NOMO-1 treated with dmso at 0.1 percent for 144 hours (cell line): ENCODE measurements around the gene COL6A1.

Source experiments
- DNase-seq: peaks from one replicate; lab custom pipeline; 2025; ENCODE audit not compliant: unreplicated experiment; lab: John Stamatoyannopoulos, UW

Gene COL6A1

GRCh38 chr21:45993210-45994085, 11.9 kb downstream of the COL6A1 start:
- DNase-seq = no peak

GRCh38 chr21:45994086-45994661, 12.6 kb downstream of the COL6A1 start:
- DNase-seq = no peak

DNA sequence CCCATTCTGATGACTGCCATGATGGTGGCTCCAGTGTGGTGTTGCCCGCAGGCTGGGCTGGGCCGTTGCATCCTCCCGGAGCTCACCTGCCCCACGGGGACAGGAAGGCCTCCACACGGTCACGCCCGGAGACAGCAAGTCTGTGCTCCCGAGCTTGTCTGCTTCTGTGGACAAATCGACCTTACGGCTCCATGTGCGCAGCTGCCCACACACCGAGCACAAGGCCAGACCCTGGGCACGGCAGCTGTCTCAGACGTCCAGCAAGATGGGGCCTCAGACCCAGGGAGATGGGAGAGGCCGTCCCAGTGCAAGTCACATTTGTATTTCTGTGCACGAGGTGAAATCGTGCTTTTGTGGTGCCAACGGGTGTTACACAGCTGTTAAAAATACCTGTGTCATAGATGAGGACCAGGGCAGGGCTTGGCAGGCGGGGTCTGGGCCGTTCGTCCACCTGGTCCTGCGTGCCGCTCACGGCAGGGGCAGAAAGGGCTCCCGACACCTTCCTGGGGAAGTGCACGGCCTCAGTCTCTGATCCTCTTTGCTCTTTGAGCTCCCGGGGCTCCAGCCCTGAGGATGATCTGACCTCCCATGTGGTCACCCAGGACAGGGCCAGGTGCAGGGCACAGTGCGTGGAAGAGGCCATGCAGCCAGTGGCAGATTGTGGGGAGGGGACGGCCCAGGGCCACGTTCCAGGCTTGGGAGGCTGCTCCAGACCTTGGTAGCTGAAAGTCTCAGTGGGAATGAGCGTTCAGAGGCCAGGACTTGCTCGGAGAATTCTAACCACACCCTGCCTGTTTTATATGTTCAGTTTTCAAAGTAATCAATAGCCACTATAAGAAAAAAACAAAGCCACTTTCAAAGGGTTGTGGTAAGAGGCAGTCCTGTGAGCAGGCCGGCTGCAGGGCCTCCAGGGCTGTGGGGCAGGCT, 13.5 kb downstream of the COL6A1 start:
- DNase-seq = no peak

DNA sequence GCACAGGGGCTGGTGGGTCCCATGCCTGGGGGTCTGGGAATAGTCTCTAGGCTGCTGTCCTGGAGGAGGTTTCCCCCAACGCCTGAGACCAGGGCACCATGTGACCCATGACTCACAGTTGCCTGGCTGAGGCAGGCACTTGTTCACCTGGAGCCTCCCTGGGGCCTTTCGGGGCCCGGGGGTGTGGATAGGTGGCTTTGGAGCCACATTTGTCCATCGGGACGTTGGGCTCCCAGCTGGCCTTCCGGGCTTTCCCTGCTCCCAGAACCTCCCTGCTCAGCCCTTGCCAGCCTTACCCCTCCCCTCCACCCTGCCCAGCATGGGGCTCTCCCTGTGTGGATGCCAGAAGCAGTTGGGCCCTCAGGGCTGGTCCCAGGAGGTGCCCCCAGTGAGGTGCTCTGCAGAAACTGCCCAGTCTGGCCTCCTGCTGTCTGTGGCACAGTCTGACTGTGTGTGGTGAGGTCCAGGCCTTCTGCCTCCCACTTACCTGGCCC, 14.2 kb downstream of the COL6A1 start:
- DNase-seq = no peak

DNA sequence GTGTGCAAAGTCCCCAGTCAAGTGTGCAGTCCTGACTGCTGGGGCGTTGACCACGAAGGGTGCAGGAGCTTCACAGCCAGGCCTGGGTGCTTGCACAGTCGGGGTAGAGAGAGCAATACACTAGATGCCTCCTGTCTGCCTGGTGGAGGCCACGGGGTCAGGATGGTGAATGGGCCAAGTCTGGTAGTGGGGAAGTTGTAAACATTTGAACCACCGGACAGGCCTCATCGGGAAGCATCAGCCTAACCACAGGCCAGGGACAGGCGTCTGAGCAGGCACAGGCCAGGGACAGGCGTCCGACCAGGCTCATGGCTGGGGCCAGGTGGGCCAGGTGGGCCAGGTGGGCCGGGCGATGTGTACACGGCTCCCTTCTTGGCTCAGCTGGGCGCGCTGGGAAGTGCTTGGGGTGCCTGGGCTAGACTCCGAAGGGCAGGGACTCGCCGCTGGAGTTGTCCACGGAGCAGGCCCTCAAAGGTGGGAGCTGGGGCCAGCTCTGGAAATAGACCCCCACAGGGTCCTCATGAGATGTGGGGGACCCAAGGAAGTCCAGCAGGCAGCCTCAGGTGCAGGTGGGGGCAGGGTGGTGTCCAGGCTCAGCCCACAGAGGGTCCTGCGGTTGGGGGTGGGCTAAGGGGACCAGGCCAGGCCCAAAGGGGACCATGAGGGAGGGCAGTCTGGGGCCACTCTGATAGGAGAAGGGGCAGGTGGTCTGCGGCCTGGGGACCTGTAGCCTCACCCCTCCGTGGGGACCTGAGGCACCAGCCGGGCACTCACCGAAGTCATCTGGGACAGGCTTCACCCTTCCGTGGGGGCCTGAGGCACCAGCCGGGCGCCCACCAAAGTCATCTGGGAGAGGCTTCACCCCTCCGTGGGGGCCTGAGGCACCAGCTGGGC, 15.0 kb downstream of the COL6A1 start:
- DNase-seq = no peak

GRCh38 chr21:45997205-45997494, 15.6 kb downstream of the COL6A1 start:
- DNase-seq = no peak

- DNase-seq = no peak
Measured at GRCh38 chr21:45997495-45998275, 16.1 kb downstream of the COL6A1 start.

DNA sequence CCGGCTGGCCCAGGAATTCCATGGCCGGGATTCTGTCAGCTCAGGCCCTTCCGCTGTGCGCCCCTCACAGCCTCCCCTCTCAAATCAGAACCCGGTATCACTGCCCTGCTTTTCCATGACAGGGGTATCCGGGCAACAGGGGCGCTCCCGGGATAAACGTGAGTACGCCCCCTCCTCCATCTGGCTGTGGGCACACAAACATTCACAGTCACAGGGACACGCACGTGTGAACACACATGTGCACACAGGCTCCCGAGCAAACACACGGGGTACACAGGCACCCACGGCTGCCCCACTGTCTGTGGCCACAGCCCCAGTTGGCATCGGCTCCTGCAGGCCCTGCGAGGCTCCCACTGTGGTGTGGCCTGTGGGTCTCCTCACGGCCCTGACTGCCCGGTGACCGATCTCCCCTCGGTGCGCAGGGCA, 16.7 kb downstream of the COL6A1 start:
- DNase-seq = no peak

DNA sequence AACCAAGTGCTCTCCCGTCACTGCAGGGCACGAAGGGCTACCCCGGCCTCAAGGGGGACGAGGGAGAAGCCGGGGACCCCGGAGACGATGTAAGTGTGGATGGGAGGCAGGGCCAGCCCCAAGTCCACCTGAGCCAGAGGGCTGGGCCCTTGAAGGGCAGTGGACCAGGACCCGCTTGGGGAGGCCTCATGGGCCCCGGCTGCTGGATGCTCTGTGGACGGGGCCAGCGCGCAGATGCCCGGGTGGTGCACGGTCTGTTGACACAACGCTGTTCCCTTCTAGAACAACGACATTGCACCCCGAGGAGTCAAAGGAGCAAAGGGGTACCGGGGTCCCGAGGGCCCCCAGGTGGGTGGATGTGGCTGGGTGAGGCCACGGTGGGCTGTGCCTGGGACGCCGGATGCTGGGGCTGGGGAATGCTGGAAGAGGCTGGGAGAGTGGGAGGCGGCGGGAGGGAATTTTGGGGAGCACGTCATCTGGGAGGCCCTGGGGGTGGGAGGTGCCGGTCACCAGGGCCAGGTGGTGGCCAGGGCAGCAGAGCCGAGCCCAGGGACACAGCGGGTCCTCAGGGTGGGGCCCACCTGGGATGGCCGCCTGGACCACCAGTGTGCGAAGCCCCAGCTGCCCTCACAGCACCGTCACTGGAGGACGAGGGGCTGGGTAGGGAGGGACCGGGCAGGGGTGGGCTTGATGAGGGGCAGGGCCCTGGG, 17.5 kb downstream of the COL6A1 start:
- DNase-seq = no peak

DNA sequence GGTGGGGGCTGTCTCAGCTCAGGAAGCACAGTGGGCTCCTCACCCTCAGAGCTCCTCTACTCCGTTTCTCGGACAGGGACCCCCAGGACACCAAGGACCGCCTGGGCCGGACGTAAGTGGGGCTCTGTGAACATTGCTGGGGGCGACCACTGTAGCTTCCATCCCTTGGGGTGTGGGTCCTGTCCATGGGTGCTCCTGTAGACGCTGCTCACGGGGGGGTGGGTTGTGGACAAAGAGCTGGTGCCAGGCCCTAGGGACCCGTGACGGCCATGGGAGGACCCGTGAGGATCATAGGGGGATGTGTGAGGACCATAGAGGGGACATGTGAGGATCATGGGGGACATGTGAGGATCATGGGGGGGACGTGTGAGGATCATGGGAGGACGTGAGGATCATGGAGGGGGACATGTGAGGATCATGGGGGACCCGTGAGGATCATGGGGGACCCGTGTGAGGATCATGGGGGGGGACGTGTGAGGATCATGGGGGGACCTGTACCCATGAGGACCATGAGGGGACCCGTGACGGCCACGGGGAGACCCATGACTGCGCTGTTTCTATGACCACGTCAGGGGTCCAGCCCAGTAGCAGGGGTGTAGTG, 18.1 kb downstream of the COL6A1 start:
- no peak for DNase-seq

DNA sequence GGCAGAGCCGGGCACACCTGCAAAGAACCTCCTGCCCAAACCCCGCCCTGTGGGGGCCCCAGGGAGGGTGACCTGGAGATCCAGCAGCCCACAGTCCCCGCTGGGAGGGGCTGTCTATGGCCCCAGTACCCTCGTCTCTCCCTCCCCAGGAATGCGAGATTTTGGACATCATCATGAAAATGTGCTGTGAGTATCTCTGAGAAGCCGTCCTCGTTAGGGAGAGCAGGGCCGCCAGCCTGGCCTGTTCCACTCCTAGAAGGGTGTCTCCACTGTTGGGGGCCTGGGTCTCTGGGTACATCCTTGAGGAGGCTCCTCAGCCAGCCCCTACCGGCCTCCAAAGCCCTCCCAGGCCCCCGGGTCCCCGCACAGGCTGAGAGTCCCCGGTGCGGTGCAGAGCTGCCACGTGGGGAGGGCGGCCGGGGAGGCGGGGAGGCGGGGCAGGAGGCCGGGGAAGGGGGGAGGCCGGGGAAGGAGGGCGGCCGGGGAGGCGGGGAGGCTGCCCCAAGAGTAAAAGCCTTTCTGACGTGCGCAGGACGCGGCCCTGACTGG, 18.7 kb downstream of the COL6A1 start:
- no peak for DNase-seq

GRCh38 chr21:46000731-46001641, 19.4 kb downstream of the COL6A1 start:
- DNase-seq = no peak

GRCh38 chr21:46001821-46002681, 20.5 kb downstream of the COL6A1 start:
- no peak for DNase-seq

GRCh38 chr21:46002841-46003574, 21.4 kb downstream of the COL6A1 start:
- no peak for DNase-seq

DNA sequence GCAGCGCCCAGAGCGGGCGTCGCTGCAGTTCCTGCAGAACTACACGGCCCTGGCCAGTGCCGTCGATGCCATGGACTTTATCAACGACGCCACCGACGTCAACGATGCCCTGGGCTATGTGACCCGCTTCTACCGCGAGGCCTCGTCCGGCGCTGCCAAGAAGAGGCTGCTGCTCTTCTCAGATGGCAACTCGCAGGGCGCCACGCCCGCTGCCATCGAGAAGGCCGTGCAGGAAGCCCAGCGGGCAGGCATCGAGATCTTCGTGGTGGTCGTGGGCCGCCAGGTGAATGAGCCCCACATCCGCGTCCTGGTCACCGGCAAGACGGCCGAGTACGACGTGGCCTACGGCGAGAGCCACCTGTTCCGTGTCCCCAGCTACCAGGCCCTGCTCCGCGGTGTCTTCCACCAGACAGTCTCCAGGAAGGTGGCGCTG, 22.0 kb downstream of the COL6A1 start:
- no peak for DNase-seq
